Smooth muscle cell (in vitro differentiated cells): ENCODE results near the gene DR1. TPM values are rescaled to one million over a fixed set of nuclear protein-coding genes. Genes with fewer than 3 reads are reported as not detected.
"Not testable (repeated sequence)": the region's sequence is repeated elsewhere in the genome, so short reads cannot be mapped to it uniquely, and the experiment has no call there.

Source experiments
- DNase-seq: peaks from one replicate; lab custom pipeline; 2025; ENCODE audit not compliant: unreplicated experiment; lab: John Stamatoyannopoulos, UW
- H2AFZ ChIP-seq: fragments of 200-600 bp; sonication (generic); 2 replicates; pipeline ENCODE4 v1.6.0; 2016; ENCODE audit warnings: antibody characterized with exemption, low read depth, mild to moderate bottlenecking
- H3F3A ChIP-seq: fragments of 200-600 bp; sonication (generic); 2 replicates; pipeline ENCODE4 v1.6.0; 2017; ENCODE audit warnings: antibody characterized with exemption, low read depth
- H3K27ac ChIP-seq: fragments of 200-600 bp; sonication (generic); 2 replicates; pipeline ENCODE4 v1.5.1; 2016; ENCODE audit warnings: low read depth, mild to moderate bottlenecking
- H3K27me3 ChIP-seq: fragments of 200-600 bp; sonication (generic); 2 replicates; pipeline ENCODE4 v1.6.1; 2016; ENCODE audit warnings: low read depth, mild to moderate bottlenecking
- H3K36me3 ChIP-seq: fragments of 200-600 bp; sonication (generic); 2 replicates; pipeline ENCODE4 v1.5.1; 2016; ENCODE audit warnings: low read depth
- H3K4me1 ChIP-seq: fragments of 200-600 bp; sonication (generic); 2 replicates; pipeline ENCODE4 v1.5.1; 2016; ENCODE audit warnings: low read depth
- H3K4me2 ChIP-seq: fragments of 200-600 bp; sonication (generic); 2 replicates; pipeline ENCODE4 v1.6.0; 2016; ENCODE audit warnings: mild to moderate bottlenecking
- H3K4me3 ChIP-seq: fragments of 200-600 bp; sonication (generic); 2 replicates; pipeline ENCODE4 v1.5.1; 2016; ENCODE audit warnings: mild to moderate bottlenecking
- H3K79me2 ChIP-seq: fragments of 200-600 bp; sonication (generic); 2 replicates; pipeline ENCODE4 v1.6.0; 2016; ENCODE audit warnings: low read depth, mild to moderate bottlenecking
- H3K9ac ChIP-seq: fragments of 200-600 bp; sonication (generic); 2 replicates; pipeline ENCODE4 v1.6.0; 2016; ENCODE audit warnings: low read depth
- H3K9me3 ChIP-seq: fragments of 200-600 bp; sonication (generic); replicated peaks from 2 replicates; pipeline ENCODE4 v1.5.1; 2016; ENCODE audit warnings: low read depth
- H4K20me1 ChIP-seq: fragments of 200-600 bp; sonication (generic); 2 replicates; pipeline ENCODE4 v1.6.0; 2016; ENCODE audit warnings: low read depth
- CTCF ChIP-seq: fragments of 200-600 bp; sonication (generic); IDR thresholded peaks from 2 replicates; pipeline ENCODE4 v1.5.1; 2017; ENCODE audit warnings: borderline replicate concordance, mild to moderate bottlenecking, antibody characterized with exemption; ENCODE audit not compliant: insufficient read depth, poor library complexity, severe bottlenecking
- WGBS: methylation state at CpG from one replicate; pipeline ENCODE4 v1.1.7; 2016; ENCODE audit warnings: low lambda C conversion rate; 5-methylcytosine and 5-hydroxymethylcytosine counted together
- polyA plus RNA-seq: library from polyadenylated mRNA; unstranded; fragments of >200 nt; fragmentation: Nextera tagmentation; extraction: Ambion mirVana; gene quantifications from 2 replicates; pipeline ENCODE4 v1.2.1, GENCODE V29; 2016
- total RNA-seq: library from RNA; depleted of rRNA; stranded (reverse); fragments of >200 nt; gene quantifications from 2 replicates; pipeline ENCODE4 v1.2.3, GENCODE V29; 2014

DR1 gene
- total and polyA plus RNA-seq, 2 experiments from 2014 or later, result 33.8 to 63.4 TPM

DNA sequence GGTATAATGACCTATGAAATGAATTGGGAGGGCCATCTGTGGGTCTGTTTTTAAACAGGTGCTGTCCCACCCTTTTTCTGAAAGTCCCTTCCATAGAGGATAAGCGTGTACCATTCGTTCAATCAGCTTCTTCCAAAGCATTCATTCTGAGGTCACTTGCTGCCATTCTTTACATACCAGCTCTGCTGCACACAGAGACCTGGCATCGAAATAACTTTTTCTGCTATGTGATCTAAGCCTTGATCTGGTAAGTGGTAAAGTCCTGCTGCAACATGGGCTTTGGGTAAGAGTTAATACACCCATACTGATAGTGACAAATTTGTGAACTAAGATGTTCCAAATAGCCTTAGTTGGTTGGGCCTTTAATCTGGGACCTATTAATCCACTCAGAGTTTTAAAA is 38.9 kb downstream of the DR1 start:
- H3K4me3 ChIP-seq, result no peak overlapping the region
- DNase-seq, result no peak
- TF ChIP-seq CTCF, result no peak
- H3K36me3 ChIP-seq, result no peaks in the 10 kb centered on the region
- 90% methylated on average over 3 of the region's 3 CpGs for WGBS
- H3K4me2 ChIP-seq, result no peak overlapping the region
- H3K27me3 ChIP-seq, result no peaks in the 10 kb centered on the region
- no peaks in the 10 kb centered on the region for H3F3A ChIP-seq
- H3K4me1 ChIP-seq, result no peaks in the 10 kb centered on the region
- H3K9me3 ChIP-seq, result no peaks in the 10 kb centered on the region
- no peaks in the 10 kb centered on the region for H4K20me1 ChIP-seq
- H3K79me2 ChIP-seq, result no peaks in the 10 kb centered on the region
- H2AFZ ChIP-seq, result no peak overlapping the region
- H3K27ac ChIP-seq, result no peak overlapping the region
- no peak overlapping the region for H3K9ac ChIP-seq

GRCh38 chr1:93386268-93386667 is 40.6 kb downstream of the DR1 start:
- H3K4me2 ChIP-seq, H3K27ac ChIP-seq, H3K9ac ChIP-seq, H2AFZ ChIP-seq, H3K27me3 ChIP-seq, H4K20me1 ChIP-seq, H3F3A ChIP-seq, DNase-seq, H3K36me3 ChIP-seq, H3K9me3 ChIP-seq, H3K79me2 ChIP-seq, H3K4me3 ChIP-seq, H3K4me1 ChIP-seq: not testable (repeated sequence)
- 95% methylated on average over 7 of the region's 7 CpGs for WGBS

DNA sequence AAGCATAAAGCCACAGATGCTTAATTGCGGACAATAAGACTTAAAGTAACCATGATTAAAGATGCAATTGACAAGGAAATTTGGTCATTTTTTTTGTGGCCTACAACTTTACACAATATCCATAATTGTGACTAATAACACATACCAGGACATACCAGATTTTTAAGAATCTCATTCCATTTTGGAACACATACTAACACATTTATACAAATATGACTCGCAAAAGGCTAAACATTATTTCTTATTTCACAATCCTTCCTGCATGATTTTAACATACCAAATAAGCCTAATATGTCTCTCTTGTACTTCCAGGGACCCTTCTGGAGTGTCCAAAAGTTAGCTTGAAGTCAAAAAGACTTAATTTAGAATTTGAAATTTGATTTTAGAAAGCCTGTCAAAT is 48.8 kb downstream of the DR1 start:
- Histone ChIP-seq H3K4me3 (no peak overlapping the region), H3K4me2 (no peak overlapping the region), H3K9me3 (no peaks in the 10 kb centered on the region), H4K20me1 (no peaks in the 10 kb centered on the region), H3K27ac (no peak overlapping the region), H3F3A (no peaks in the 10 kb centered on the region), H3K27me3 (no peaks in the 10 kb centered on the region), H3K79me2 (no peaks in the 10 kb centered on the region), H3K9ac (no peak overlapping the region), H2AFZ (no peak overlapping the region), H3K36me3 (no peaks in the 10 kb centered on the region), H3K4me1 (no peaks in the 10 kb centered on the region)
- WGBS, result 99% methylated on average over 2 of the region's 2 CpGs
- TF ChIP-seq CTCF, result no peak
- DNase-seq, result no peak

DNA sequence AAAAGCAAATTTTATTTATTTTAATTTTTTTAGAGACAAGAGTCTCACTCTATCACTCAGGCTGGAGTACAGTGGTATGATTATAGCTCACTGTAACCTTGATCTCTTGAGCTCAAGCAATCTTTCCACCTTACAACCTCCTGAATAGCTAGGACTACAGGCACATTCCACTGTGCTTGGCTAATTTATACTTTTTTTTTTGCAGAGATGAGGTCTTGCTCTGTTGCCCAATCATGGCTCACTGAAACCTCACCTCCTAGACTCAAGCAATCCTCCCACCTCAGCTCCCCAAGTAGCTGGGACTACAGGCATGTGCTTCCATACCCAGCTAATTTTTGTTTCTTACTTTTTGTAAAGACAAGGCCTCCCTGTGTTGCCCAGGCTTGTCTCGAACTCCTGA is 49.5 kb downstream of the DR1 start:
- no peaks in the 10 kb centered on the region for H3K4me1 ChIP-seq
- H3F3A ChIP-seq, result no peaks in the 10 kb centered on the region
- no peak overlapping the region for H3K9ac ChIP-seq
- H3K4me2 ChIP-seq, result no peak overlapping the region
- H3K27ac ChIP-seq, result no peak overlapping the region
- H3K79me2 ChIP-seq, result no peaks in the 10 kb centered on the region
- no peak overlapping the region for H2AFZ ChIP-seq
- no peaks in the 10 kb centered on the region for H3K36me3 ChIP-seq
- H3K9me3 ChIP-seq, result no peaks in the 10 kb centered on the region
- H3K27me3 ChIP-seq, result no peaks in the 10 kb centered on the region
- no peaks in the 10 kb centered on the region for H4K20me1 ChIP-seq
- DNase-seq, result no peak
- H3K4me3 ChIP-seq, result no peak overlapping the region
- WGBS, result 85% methylated on average over 1 of the region's 1 CpG
- no peak for TF ChIP-seq CTCF
